KMS-11 (cell line): ENCODE data around the gene ARHGDIG.

Experiments used
- H2AFZ ChIP-seq: fragments of 200-600 bp; sonication (generic); 2 replicates; pipeline ENCODE4 v1.6.1; 2016; ENCODE audit warnings: antibody characterized with exemption, mixed run types, low read depth
- H3K27ac ChIP-seq: fragments of 200-600 bp; sonication (generic); 2 replicates; pipeline ENCODE4 v1.6.1; 2016; ENCODE audit warnings: mild to moderate bottlenecking, mixed run types
- H3K27me3 ChIP-seq: fragments of 200-600 bp; sonication (generic); 2 replicates; pipeline ENCODE4 v1.6.1; 2017; ENCODE audit warnings: mild to moderate bottlenecking, low read depth, mixed run types, moderate library complexity; ENCODE audit not compliant: insufficient read depth
- H3K36me3 ChIP-seq: fragments of 200-600 bp; sonication (generic); 2 replicates; pipeline ENCODE4 v1.6.1; 2017; ENCODE audit warnings: mild to moderate bottlenecking, mixed run types; ENCODE audit not compliant: insufficient read depth
- H3K4me1 ChIP-seq: fragments of 200-600 bp; sonication (generic); 2 replicates; pipeline ENCODE4 v1.6.1; 2016; ENCODE audit warnings: mild to moderate bottlenecking, low read depth, mixed run types; ENCODE audit not compliant: poor library complexity, severe bottlenecking
- H3K4me2 ChIP-seq: fragments of 200-600 bp; sonication (generic); 2 replicates; pipeline ENCODE4 v1.7.0; 2016; ENCODE audit warnings: mild to moderate bottlenecking, mixed run types
- H3K4me3 ChIP-seq: fragments of 200-600 bp; sonication (generic); IDR thresholded peaks from 2 replicates; pipeline ENCODE4 v1.6.1; 2017; ENCODE audit warnings: low read depth, low read length, mixed read lengths; ENCODE audit not compliant: insufficient read depth
- H3K79me2 ChIP-seq: fragments of 200-600 bp; sonication (generic); 2 replicates; pipeline ENCODE4 v1.6.1; 2016; ENCODE audit warnings: low read depth, mixed run types; ENCODE audit not compliant: insufficient read depth
- H3K9ac ChIP-seq: fragments of 200-600 bp; sonication (generic); 2 replicates; pipeline ENCODE4 v1.6.1; 2016; ENCODE audit warnings: mild to moderate bottlenecking, mixed run types
- H4K20me1 ChIP-seq: fragments of 200-600 bp; sonication (generic); 2 replicates; pipeline ENCODE4 v1.6.1; 2016; ENCODE audit warnings: mild to moderate bottlenecking, mixed run types; ENCODE audit not compliant: insufficient read depth
- TF ChIP-seq, protein P1 (sequence below): fragments of 200-600 bp; sonication (generic); conservative IDR thresholded peaks from 2 replicates; pipeline ENCODE4 v1.6.1; 2017; ENCODE audit warnings: low read depth, mild to moderate bottlenecking, antibody characterized with exemption, low read length, moderate library complexity, mixed read lengths

The ARHGDIG gene

DNA sequence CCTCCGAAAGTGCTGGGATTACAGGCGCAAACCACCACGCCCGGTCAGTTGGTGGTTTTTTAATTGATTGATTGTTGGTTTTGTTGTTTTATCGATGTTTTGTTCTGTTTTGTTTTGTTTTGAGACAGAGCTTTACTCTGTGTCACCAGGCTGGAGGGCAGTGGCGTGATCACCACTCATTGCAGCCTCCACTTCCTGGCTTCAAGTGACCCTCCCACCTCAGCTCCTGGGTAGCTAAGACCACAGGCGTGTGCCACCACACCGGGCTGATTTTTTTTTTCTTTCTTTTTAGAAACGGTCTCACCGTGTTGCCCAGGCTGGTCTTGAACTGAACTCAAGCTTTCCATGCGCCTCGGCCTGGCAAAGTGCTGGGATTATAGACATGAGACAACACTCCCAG, 33.4 kb upstream of the ARHGDIG start:
- Histone ChIP-seq H3K36me3 (no peaks in the 10 kb centered on the region), H3K79me2 (no peaks in the 10 kb centered on the region), H3K4me3 (no peak overlapping the region), H3K27me3 (no peaks in the 10 kb centered on the region), H4K20me1 (no peaks in the 10 kb centered on the region), H3K4me1 (no peaks in the 10 kb centered on the region), H3K4me2 (no peak overlapping the region), H2AFZ (no peak overlapping the region), H3K27ac (no peak overlapping the region), H3K9ac (no peak overlapping the region)
- TF ChIP-seq, protein P1, sequence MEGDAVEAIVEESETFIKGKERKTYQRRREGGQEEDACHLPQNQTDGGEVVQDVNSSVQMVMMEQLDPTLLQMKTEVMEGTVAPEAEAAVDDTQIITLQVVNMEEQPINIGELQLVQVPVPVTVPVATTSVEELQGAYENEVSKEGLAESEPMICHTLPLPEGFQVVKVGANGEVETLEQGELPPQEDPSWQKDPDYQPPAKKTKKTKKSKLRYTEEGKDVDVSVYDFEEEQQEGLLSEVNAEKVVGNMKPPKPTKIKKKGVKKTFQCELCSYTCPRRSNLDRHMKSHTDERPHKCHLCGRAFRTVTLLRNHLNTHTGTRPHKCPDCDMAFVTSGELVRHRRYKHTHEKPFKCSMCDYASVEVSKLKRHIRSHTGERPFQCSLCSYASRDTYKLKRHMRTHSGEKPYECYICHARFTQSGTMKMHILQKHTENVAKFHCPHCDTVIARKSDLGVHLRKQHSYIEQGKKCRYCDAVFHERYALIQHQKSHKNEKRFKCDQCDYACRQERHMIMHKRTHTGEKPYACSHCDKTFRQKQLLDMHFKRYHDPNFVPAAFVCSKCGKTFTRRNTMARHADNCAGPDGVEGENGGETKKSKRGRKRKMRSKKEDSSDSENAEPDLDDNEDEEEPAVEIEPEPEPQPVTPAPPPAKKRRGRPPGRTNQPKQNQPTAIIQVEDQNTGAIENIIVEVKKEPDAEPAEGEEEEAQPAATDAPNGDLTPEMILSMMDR, result no peak

DNA sequence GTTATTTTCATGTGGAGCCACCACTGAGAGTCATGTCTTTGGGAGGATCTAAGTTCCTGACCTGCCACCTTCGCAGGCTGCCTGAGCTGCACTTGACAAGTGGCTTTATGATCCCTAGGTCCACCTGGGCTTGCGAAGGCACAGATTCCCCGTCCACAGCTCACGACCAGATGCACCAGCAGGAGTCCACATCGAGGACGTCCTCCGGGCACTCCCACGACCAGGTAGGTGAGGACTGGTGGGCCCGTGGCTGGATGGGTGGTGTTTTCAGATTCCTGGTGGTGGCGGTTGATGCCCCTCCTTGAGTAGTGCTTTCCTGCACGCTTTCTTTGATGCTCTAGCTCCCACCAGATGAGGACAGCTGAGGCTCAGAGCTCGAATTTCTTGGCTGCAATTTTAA, 31.0 kb upstream of the ARHGDIG start:
- no peaks in the 10 kb centered on the region for H3K36me3 ChIP-seq
- H3K27me3 ChIP-seq, result no peaks in the 10 kb centered on the region
- H3K4me1 ChIP-seq, result no peaks in the 10 kb centered on the region
- H4K20me1 ChIP-seq, result no peaks in the 10 kb centered on the region
- H3K9ac ChIP-seq, result no peak overlapping the region
- no peak overlapping the region for H2AFZ ChIP-seq
- H3K4me3 ChIP-seq, result no peak overlapping the region
- TF ChIP-seq, protein P1, result no peak
- no peak overlapping the region for H3K27ac ChIP-seq
- no peaks in the 10 kb centered on the region for H3K79me2 ChIP-seq
- H3K4me2 ChIP-seq, result no peak overlapping the region

DNA sequence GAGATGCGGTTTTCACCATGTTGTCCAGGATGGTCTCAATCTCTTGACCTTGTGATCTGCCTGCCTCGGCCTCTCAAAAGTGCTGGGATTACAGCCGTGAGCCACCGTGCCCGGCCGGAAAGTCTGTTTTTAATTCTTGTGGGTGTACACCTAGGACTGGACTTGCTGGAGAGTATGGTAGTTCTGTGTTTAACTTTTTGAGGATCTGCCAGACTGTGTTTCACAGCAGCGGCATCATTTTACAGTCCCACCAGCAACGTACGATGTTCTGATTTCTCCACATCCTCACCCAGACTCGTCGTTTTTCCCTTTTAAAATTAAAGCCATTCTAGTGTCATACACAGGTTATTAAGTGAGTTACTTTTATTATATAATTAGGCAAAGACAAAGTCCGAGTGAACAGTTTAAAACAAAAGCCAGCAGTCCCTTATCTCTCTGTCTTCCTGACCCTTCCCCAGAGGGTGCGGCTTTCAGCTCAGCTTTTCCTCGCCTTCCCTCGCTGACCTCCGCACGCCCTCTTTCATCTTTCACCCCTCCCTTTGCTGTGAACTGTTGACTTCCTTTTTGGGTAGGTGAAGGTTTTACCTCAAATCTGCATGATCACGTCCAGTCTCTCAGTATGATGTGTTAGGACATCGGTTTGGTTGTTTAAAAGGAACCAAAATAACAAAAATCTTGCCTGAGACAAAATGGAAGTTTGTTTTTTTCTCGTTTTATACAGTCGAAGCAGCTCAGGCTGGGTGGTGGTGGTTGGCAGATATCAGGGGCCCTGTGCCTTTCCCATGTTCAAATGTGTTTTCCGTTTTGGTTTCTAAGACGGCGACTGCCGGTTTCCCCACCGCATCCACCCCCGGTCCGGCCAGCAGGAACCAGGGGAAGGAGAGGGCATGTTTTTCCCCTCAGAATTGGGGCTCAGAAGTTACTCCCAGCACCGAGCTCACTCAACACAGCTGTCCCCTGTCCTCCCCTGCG, 27.7 kb upstream of the ARHGDIG start:
- H3K9ac ChIP-seq, result no peak overlapping the region
- no peaks in the 10 kb centered on the region for H3K79me2 ChIP-seq
- H3K27me3 ChIP-seq, result no peaks in the 10 kb centered on the region
- H3K36me3 ChIP-seq, result no peaks in the 10 kb centered on the region
- no peaks in the 10 kb centered on the region for H3K4me1 ChIP-seq
- H4K20me1 ChIP-seq, result no peaks in the 10 kb centered on the region
- no peak overlapping the region for H2AFZ ChIP-seq
- no peak overlapping the region for H3K4me3 ChIP-seq
- no peak overlapping the region for H3K27ac ChIP-seq
- H3K4me2 ChIP-seq, result no peak overlapping the region
- TF ChIP-seq, protein P1, result no peak

DNA sequence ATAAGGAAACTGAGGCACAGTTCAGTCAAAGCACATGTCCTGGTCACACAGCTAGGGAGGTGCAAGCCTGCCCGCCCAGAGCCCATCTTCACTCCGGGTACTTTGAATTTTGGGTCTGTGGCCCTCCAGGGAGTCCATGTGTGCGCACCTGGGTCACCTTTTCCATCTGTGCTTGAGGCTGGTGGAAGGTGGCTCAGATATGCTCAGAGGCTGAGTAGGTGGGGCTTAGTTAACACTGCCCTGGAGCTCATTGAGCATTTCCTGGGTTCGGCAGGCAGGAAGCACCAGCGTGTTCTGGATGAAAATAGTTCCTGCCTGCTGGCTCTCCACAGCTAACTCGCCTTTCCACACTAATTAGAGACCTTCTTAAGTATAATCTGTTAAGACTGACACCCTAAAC, 26.6 kb upstream of the ARHGDIG start:
- H3K9ac ChIP-seq, result no peak overlapping the region
- H4K20me1 ChIP-seq, result no peaks in the 10 kb centered on the region
- TF ChIP-seq, protein P1, result no peak
- H3K4me1 ChIP-seq, result no peaks in the 10 kb centered on the region
- H2AFZ ChIP-seq, result no peak overlapping the region
- no peak overlapping the region for H3K4me2 ChIP-seq
- no peak overlapping the region for H3K4me3 ChIP-seq
- no peaks in the 10 kb centered on the region for H3K36me3 ChIP-seq
- no peaks in the 10 kb centered on the region for H3K27me3 ChIP-seq
- H3K79me2 ChIP-seq, result no peaks in the 10 kb centered on the region
- no peak overlapping the region for H3K27ac ChIP-seq
